GM18861 (cell line): ENCODE results near the gene BIN1.

Source experiments
- ATAC-seq: cut with Tn5 transposase; IDR thresholded peaks from one replicate; pipeline ENCODE4 v1.9.1; 2021; ENCODE audit not compliant: unreplicated experiment

BIN1 gene

GRCh38 chr2:127104166-127104660 lies 2.7 kb downstream of the BIN1 start:
- ATAC-seq, result no peak

- ATAC-seq, result no peak
Observed at GRCh38 chr2:127103243-127104165, 3.5 kb downstream of the BIN1 start.

GRCh38 chr2:127102521-127103242 lies 4.3 kb downstream of the BIN1 start:
- no peak for ATAC-seq

- ATAC-seq, result no peak
Observed at GRCh38 chr2:127101756-127102477, 5.0 kb downstream of the BIN1 start.

- ATAC-seq, result no peak
Observed at GRCh38 chr2:127101048-127101611, 5.8 kb downstream of the BIN1 start.

- ATAC-seq, result no peak
Observed at GRCh38 chr2:127100251-127101047, 6.5 kb downstream of the BIN1 start.

GRCh38 chr2:127098711-127099110 lies 8.2 kb downstream of the BIN1 start:
- ATAC-seq, result no peak

GRCh38 chr2:127097841-127098651 lies 8.9 kb downstream of the BIN1 start:
- ATAC-seq, result no peak

GRCh38 chr2:127097471-127097765 lies 9.5 kb downstream of the BIN1 start:
- ATAC-seq, result no peak

GRCh38 chr2:127096718-127097470 lies 10.1 kb downstream of the BIN1 start:
- ATAC-seq, result no peak

- ATAC-seq, result no peak
Observed at GRCh38 chr2:127096280-127096679, 10.7 kb downstream of the BIN1 start.

GRCh38 chr2:127095784-127096183 lies 11.2 kb downstream of the BIN1 start:
- ATAC-seq, result no peak

GRCh38 chr2:127095367-127095641 lies 11.7 kb downstream of the BIN1 start:
- no peak for ATAC-seq

GRCh38 chr2:127094509-127095366 lies 12.2 kb downstream of the BIN1 start:
- no peak for ATAC-seq

GRCh38 chr2:127093648-127094210 lies 13.2 kb downstream of the BIN1 start:
- no peak for ATAC-seq

- no peak for ATAC-seq
Observed at GRCh38 chr2:127092901-127093516, 13.9 kb downstream of the BIN1 start.

GRCh38 chr2:127092306-127092705 lies 14.6 kb downstream of the BIN1 start:
- no peak for ATAC-seq
